Endothelial cell (in vitro differentiated cells): ENCODE measurements around the gene ZNF423. TPM values are rescaled to one million over a fixed set of nuclear protein-coding genes. Genes with fewer than 3 reads are reported as not detected.

Experiments
- DNase-seq: peaks from one replicate; pipeline ENCODE4 v3.0.0; 2021; ENCODE audit warnings: low spot score
- H3K27ac Mint-ChIP-seq: one replicate; pipeline ENCODE4 v1.8.0; 2021; ENCODE audit warnings: mixed read lengths, inconsistent platforms; ENCODE audit not compliant: unreplicated experiment
- H3K27me3 Mint-ChIP-seq: one replicate; pipeline ENCODE4 v1.8.0; 2021; ENCODE audit warnings: mild to moderate bottlenecking, moderate library complexity, mixed read lengths, inconsistent platforms; ENCODE audit not compliant: unreplicated experiment
- H3K36me3 Mint-ChIP-seq: one replicate; pipeline ENCODE4 v1.8.0; 2021; ENCODE audit warnings: mild to moderate bottlenecking, low read depth, mixed read lengths, inconsistent platforms; ENCODE audit not compliant: unreplicated experiment
- H3K4me1 Mint-ChIP-seq: one replicate; pipeline ENCODE4 v1.8.0; 2021; ENCODE audit warnings: mild to moderate bottlenecking, mixed read lengths, inconsistent platforms; ENCODE audit not compliant: unreplicated experiment
- H3K4me3 Mint-ChIP-seq: one replicate; pipeline ENCODE4 v1.8.0; 2021; ENCODE audit warnings: mild to moderate bottlenecking, mixed read lengths, inconsistent platforms; ENCODE audit not compliant: unreplicated experiment
- H3K9me3 Mint-ChIP-seq: one replicate; pipeline ENCODE4 v1.8.0; 2021; ENCODE audit warnings: mixed read lengths, inconsistent platforms; ENCODE audit not compliant: unreplicated experiment
- CTCF ChIP-seq: fragments of 200-600 bp; sonication (generic); IDR thresholded peaks from one replicate; pipeline ENCODE4 v1.5.0; 2021; ENCODE audit warnings: antibody characterized with exemption; ENCODE audit not compliant: unreplicated experiment
- total RNA-seq: library from RNA; stranded (reverse); fragmentation: NEBNext Ultra II Directional; extraction: Animal tissue kit (Norgen Biotek cat#: 25700); gene quantifications from one replicate; pipeline ENCODE4 v1.2.1, GENCODE V29; 2021; ENCODE audit not compliant: unreplicated experiment

ZNF423 gene
- total RNA-seq, 1 donor from 2014 or later: 44.8 TPM

GRCh38 chr16:49622421-49623402 lies 233.2 kb downstream of the ZNF423 start:
- no peak for DNase-seq
- Mint-ChIP-seq H3K4me1 (no peaks in the 10 kb centered on the region), H3K4me3 (no peak overlapping the region), H3K9me3 (no peaks in the 10 kb centered on the region), H3K27ac (peak overlapping the region; percentile 30), H3K27me3 (peaks cover 9% of the 10 kb centered on the region), H3K36me3 (peaks cover 10% of the 10 kb centered on the region)
- no peak for TF ChIP-seq CTCF

DNA sequence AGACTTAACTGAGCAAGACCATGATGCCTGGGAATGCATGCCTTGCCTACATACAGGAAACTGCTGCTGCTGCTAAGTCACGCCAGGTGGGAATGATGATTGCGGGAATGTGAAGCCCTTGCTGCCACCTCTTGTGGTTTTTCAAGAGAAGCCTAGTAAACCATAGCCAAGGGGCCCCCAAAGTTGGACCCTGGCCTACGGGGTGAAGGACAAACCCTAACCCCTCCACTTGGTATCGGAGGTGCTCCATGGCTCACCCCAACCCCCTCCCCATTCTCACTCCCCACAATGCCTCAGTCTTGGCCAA lies 233.9 kb downstream of the ZNF423 start:
- no peak for TF ChIP-seq CTCF
- Mint-ChIP-seq H3K27me3 (peaks cover 9% of the 10 kb centered on the region), H3K4me1 (no peaks in the 10 kb centered on the region), H3K9me3 (no peaks in the 10 kb centered on the region), H3K27ac (peak overlapping the region; percentile 30), H3K4me3 (no peak overlapping the region), H3K36me3 (peaks cover 10% of the 10 kb centered on the region)
- DNase-seq: no peak

DNA sequence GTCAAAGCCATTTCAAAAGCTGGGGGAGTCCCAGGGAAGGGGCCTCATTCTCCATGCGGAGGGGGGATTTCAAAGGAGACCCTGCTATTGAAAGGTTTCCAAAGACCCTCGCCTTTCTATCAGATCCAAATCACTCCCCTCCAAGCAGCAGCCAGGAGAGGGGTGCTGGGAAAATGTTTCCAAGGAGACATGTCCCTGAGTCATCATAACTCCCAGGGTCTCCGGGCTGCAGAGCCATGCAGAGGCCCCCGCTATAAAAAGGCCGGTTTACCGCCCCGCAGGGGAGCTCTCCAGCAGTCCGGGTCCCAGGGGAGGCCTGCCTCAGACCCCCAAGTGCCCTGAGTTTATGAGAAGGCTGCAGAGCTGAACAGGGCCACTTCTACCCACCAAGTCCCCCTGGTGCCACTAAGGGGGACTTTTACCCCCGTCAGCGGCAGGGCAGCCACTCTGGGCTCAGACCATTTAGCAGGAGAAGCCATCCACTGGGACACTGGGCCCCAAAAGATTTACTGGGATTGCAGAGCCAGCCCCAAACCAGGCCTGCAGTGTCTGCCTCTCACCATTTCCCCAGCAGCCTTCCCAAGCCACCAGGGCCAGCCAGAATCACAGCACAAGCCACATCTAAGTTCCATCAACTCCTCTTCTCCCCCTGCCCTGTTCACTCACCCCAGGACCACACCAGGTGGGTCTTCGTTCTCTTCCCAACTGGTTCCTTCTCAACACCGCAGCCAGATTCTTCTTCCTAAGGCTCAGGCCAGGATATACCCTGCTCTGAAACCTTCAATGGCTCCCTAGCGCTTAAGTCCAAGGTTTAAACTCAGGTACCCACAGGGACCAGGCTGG lies 234.4 kb downstream of the ZNF423 start:
- H3K4me3 Mint-ChIP-seq: no peak overlapping the region
- H3K27me3 Mint-ChIP-seq: peaks cover 9% of the 10 kb centered on the region
- H3K27ac Mint-ChIP-seq: no peak overlapping the region
- no peaks in the 10 kb centered on the region for H3K9me3 Mint-ChIP-seq
- no peaks in the 10 kb centered on the region for H3K4me1 Mint-ChIP-seq
- no peak for TF ChIP-seq CTCF
- DNase-seq: no peak
- peaks cover 10% of the 10 kb centered on the region for H3K36me3 Mint-ChIP-seq

GRCh38 chr16:49620869-49621240 lies 235.1 kb downstream of the ZNF423 start:
- Mint-ChIP-seq H3K4me1 (no peaks in the 10 kb centered on the region), H3K9me3 (no peaks in the 10 kb centered on the region), H3K4me3 (no peak overlapping the region), H3K36me3 (peaks cover 10% of the 10 kb centered on the region), H3K27me3 (peaks cover 9% of the 10 kb centered on the region), H3K27ac (no peak overlapping the region)
- TF ChIP-seq CTCF: no peak
- no peak for DNase-seq
